GM12873 (cell line): ENCODE results near the gene TSPAN4.

Experiments
- CTCF ChIP-seq: IDR thresholded peaks from 2 replicates; pipeline ENCODE4 v1.5.1; 2012; ENCODE audit warnings: low read depth, mild to moderate bottlenecking, moderate library complexity, low read length, control low read depth; ENCODE audit not compliant: insufficient read depth; ENCODE audit errors: missing control alignments

The TSPAN4 gene

GRCh38 chr11:910044-910588, 67.5 kb downstream of the TSPAN4 start:
- TF ChIP-seq CTCF: no peak

- TF ChIP-seq CTCF: no peak
Measured at GRCh38 chr11:910589-911030, 68.0 kb downstream of the TSPAN4 start, which contains the start of gene CHID1. TSS of gene CHID1 (minus strand) at chr11:910810. CDS start at chr11:904816, 5,994 bp downstream.

GRCh38 chr11:911031-911889, 68.6 kb downstream of the TSPAN4 start:
- TF ChIP-seq CTCF: no peak

GRCh38 chr11:911890-912219, 69.2 kb downstream of the TSPAN4 start:
- TF ChIP-seq CTCF: no peak

GRCh38 chr11:912266-912665, 69.6 kb downstream of the TSPAN4 start:
- no peak for TF ChIP-seq CTCF

GRCh38 chr11:913043-913442, 70.4 kb downstream of the TSPAN4 start:
- TF ChIP-seq CTCF: no peak

- no peak for TF ChIP-seq CTCF
Measured at GRCh38 chr11:914204-914603, 71.6 kb downstream of the TSPAN4 start.
